ENCODE results near the gene TMTC4. TPM values are rescaled to one million over a fixed set of nuclear protein-coding genes. Genes with fewer than 3 reads are reported as not detected.

The TMTC4 gene
- total RNA-seq, 1 experiment from 2014 or later, result 45.4 TPM

- TF ChIP-seq CTCF (IDR thresholded peaks at IDR 0.05; ENCODE audit: insufficient read depth in 1 of 2, low read depth in 1 of 2, low read length in 1 of 2, severe bottlenecking in 1 of 2, unreplicated experiment in 1 of 2), result no peak
- no peak for DNase-seq
- POLR2A ChIA-PET, result no interaction called here
- CTCF ChIA-PET, result no interaction called here
- Histone ChIP-seq H3K4me1 (no peaks in the 10 kb centered on the region), H3K27me3 (replicated peaks; ENCODE audit: control insufficient read depth, insufficient read depth, low read length) (no peaks in the 10 kb centered on the region), H3K4me3 (ENCODE audit: low read depth, low read length) (no peak overlapping the region), H3K9me3 (no peaks in the 10 kb centered on the region), H3K36me3 (ENCODE audit: control insufficient read depth, insufficient read depth, low read length) (peaks cover 4% of the 10 kb centered on the region)
- peaks cover 47% of the 10 kb centered on the region for H3K36me3 Mint-ChIP-seq (ENCODE audit: insufficient read depth, unreplicated experiment)
- BruUV-seq (replicated peaks), result no TSS peak
- intact Hi-C loops (cut with micrococcal nuclease; ENCODE audit: unreplicated experiment), result no loop called here
- no peaks in the 10 kb centered on the region for H3K9me3 Mint-ChIP-seq (ENCODE audit: unreplicated experiment)
- no peak overlapping the region for H3K27ac Mint-ChIP-seq (ENCODE audit: unreplicated experiment)
- no peaks in the 10 kb centered on the region for H3K27me3 Mint-ChIP-seq (ENCODE audit: insufficient read depth, unreplicated experiment)
- no peaks in the 10 kb centered on the region for H3K4me1 Mint-ChIP-seq (ENCODE audit: low read depth, unreplicated experiment)
- no peak overlapping the region for H3K4me3 Mint-ChIP-seq (ENCODE audit: unreplicated experiment)
Observed at GRCh38 chr13:100633461-100633860, 41.1 kb downstream of the TMTC4 start.

- intact Hi-C loops (cut with micrococcal nuclease; ENCODE audit: unreplicated experiment), result no loop called here
- H3K27me3 Mint-ChIP-seq (ENCODE audit: insufficient read depth, unreplicated experiment), result no peaks in the 10 kb centered on the region
- no peaks in the 10 kb centered on the region for H3K4me1 Mint-ChIP-seq (ENCODE audit: low read depth, unreplicated experiment)
- Histone ChIP-seq H3K36me3 (ENCODE audit: control insufficient read depth, insufficient read depth, low read length) (peaks cover 7% of the 10 kb centered on the region), H3K27me3 (replicated peaks; ENCODE audit: control insufficient read depth, insufficient read depth, low read length) (no peaks in the 10 kb centered on the region), H3K4me3 (ENCODE audit: low read depth, low read length) (no peak overlapping the region), H3K9me3 (no peaks in the 10 kb centered on the region), H3K4me1 (no peaks in the 10 kb centered on the region)
- no peak for TF ChIP-seq CTCF (IDR thresholded peaks at IDR 0.05; ENCODE audit: insufficient read depth in 1 of 2, low read depth in 1 of 2, low read length in 1 of 2, severe bottlenecking in 1 of 2, unreplicated experiment in 1 of 2)
- no peak overlapping the region for H3K4me3 Mint-ChIP-seq (ENCODE audit: unreplicated experiment)
- H3K36me3 Mint-ChIP-seq (ENCODE audit: insufficient read depth, unreplicated experiment), result peaks cover 53% of the 10 kb centered on the region
- H3K27ac Mint-ChIP-seq (ENCODE audit: unreplicated experiment), result no peak overlapping the region
- ChIA-PET POLR2A (no interaction called here), CTCF (interaction anchor here (0.7 kb wide), 1 partner anchor 58 kb away, joined by 3 read pairs; no protein-coding TSS in a partner anchor)
- DNase-seq, result no peak
- no peaks in the 10 kb centered on the region for H3K9me3 Mint-ChIP-seq (ENCODE audit: unreplicated experiment)
- BruUV-seq (replicated peaks), result no TSS peak
Observed at GRCh38 chr13:100630555-100630954, 44.0 kb downstream of the TMTC4 start.

GRCh38 chr13:100627120-100627519 is 47.5 kb downstream of the TMTC4 start:
- Histone ChIP-seq H3K36me3 (ENCODE audit: control insufficient read depth, insufficient read depth, low read length) (peaks cover 10% of the 10 kb centered on the region), H3K4me3 (ENCODE audit: low read depth, low read length) (no peak overlapping the region), H3K4me1 (no peaks in the 10 kb centered on the region), H3K9me3 (no peaks in the 10 kb centered on the region), H3K27me3 (replicated peaks; ENCODE audit: control insufficient read depth, insufficient read depth, low read length) (no peaks in the 10 kb centered on the region)
- no peak overlapping the region for H3K27ac Mint-ChIP-seq (ENCODE audit: unreplicated experiment)
- TF ChIP-seq CTCF (IDR thresholded peaks at IDR 0.05; ENCODE audit: insufficient read depth in 1 of 2, low read depth in 1 of 2, low read length in 1 of 2, severe bottlenecking in 1 of 2, unreplicated experiment in 1 of 2), result no peak
- H3K36me3 Mint-ChIP-seq (ENCODE audit: insufficient read depth, unreplicated experiment), result peaks cover 61% of the 10 kb centered on the region
- no peaks in the 10 kb centered on the region for H3K9me3 Mint-ChIP-seq (ENCODE audit: unreplicated experiment)
- CTCF ChIA-PET, result interaction anchor here (1.0 kb wide), 1 partner anchor 47 kb away, joined by 3 read pairs; no protein-coding TSS in a partner anchor
- POLR2A ChIA-PET, result no interaction called here
- no peaks in the 10 kb centered on the region for H3K27me3 Mint-ChIP-seq (ENCODE audit: insufficient read depth, unreplicated experiment)
- no TSS peak for BruUV-seq (replicated peaks)
- intact Hi-C loops (cut with micrococcal nuclease; ENCODE audit: unreplicated experiment), result no loop called here
- H3K4me3 Mint-ChIP-seq (ENCODE audit: unreplicated experiment), result no peak overlapping the region
- no peaks in the 10 kb centered on the region for H3K4me1 Mint-ChIP-seq (ENCODE audit: low read depth, unreplicated experiment)
- no peak for DNase-seq

Measured in Caco-2 (cell line).